Activated CD4-positive, alpha-beta T cell treated with anti-CD3 and anti-CD28 coated beads, Interleukin-2, Interleukin-4, amounts not matched to agents 100 ng/mL and 50 ng/mL, durations not matched to agents 16 hours and 8 hours (primary cell): ENCODE measurements around the gene LRSAM1.

Source experiments
- DNase-seq: peaks from one replicate; pipeline ENCODE4 v3.0.0-alpha.2; 2020; ENCODE audit warnings: low spot score

LRSAM1 gene

GRCh38 chr9:127550751-127551150, 99.4 kb downstream of the LRSAM1 start:
- DNase-seq: no peak
